IMR-90 (cell line): ENCODE measurements around the gene VGF. TPM values are rescaled to one million over a fixed set of nuclear protein-coding genes. Genes with fewer than 3 reads are reported as not detected.

Experiments
- ATAC-seq: fragments of 200-7000 bp; cut with Tn5 transposase; 2 replicates; pipeline ENCODE4 v1.9.1; 2020; ENCODE audit warnings: low read depth, mild to moderate bottlenecking, moderate library complexity
- BruUV-seq: library from RNA; stranded (reverse); fragments of 400-500 nt; replicated peaks from 2 replicates; lab custom pipeline; 2021; lab: Mats Ljungman, UMichigan
- CTCF ChIA-PET: fragments of 300-600 bp; formaldehyde crosslinking; extraction: SDS; loops from one replicate; lab custom pipeline; 2021; ENCODE audit warnings: antibody characterized with exemption; lab: Yijun Ruan, JAX
- POLR2A ChIA-PET: fragments of 300-600 bp; sonication (Branson Sonifier 250); formaldehyde crosslinking; loops from one replicate; lab custom pipeline; 2022; ENCODE audit warnings: antibody characterized with exemption; ENCODE audit not compliant: unreplicated experiment; lab: Charles Lee
- DNase-seq: peaks from one replicate; pipeline ENCODE4 v3.0.0; 2013
- H2AFZ ChIP-seq: replicated peaks from 2 replicates; pipeline ENCODE3; 2013; ENCODE audit warnings: low read length, mild to moderate bottlenecking; ENCODE audit not compliant: poor library complexity
- H2AK5ac ChIP-seq: 2 replicates; pipeline ENCODE4 v1.6.1; 2013; ENCODE audit warnings: low read depth, low read length, inconsistent platforms
- H2AK9ac ChIP-seq: replicated peaks from 2 replicates; pipeline ENCODE3; 2013; ENCODE audit warnings: mild to moderate bottlenecking, low read depth, low read length, moderate library complexity; ENCODE audit not compliant: poor library complexity
- H2BK120ac ChIP-seq: 2 replicates; pipeline ENCODE4 v1.6.1; 2013; ENCODE audit warnings: low read depth, low read length, inconsistent platforms
- H2BK15ac ChIP-seq: 3 replicates; pipeline ENCODE4 v1.6.1; 2013; ENCODE audit warnings: low read depth, low read length, inconsistent platforms
- H2BK20ac ChIP-seq: 2 replicates; pipeline ENCODE4 v1.6.1; 2013; ENCODE audit warnings: low read depth, mild to moderate bottlenecking, inconsistent platforms, low read length, moderate library complexity
- H2BK5ac ChIP-seq: 2 replicates; pipeline ENCODE4 v1.6.1; 2013; ENCODE audit warnings: mild to moderate bottlenecking, low read depth, low read length, inconsistent platforms; ENCODE audit not compliant: poor library complexity, severe bottlenecking
- H3K14ac ChIP-seq: replicated peaks from 2 replicates; pipeline ENCODE4 v1.6.1; 2013; ENCODE audit warnings: low read depth, low read length, inconsistent platforms
- H3K18ac ChIP-seq: 2 replicates; pipeline ENCODE4 v1.6.1; 2013; ENCODE audit warnings: low read depth, low read length, control low read depth
- H3K23ac ChIP-seq: 2 replicates; pipeline ENCODE4 v1.6.1; 2013; ENCODE audit warnings: low read depth, low read length, inconsistent platforms
- H3K27ac ChIP-seq: 2 replicates; pipeline ENCODE4 v1.5.1; 2013; ENCODE audit warnings: mild to moderate bottlenecking, control low read depth, low read length; ENCODE audit not compliant: insufficient read depth
- H3K27me3 ChIP-seq: 2 replicates; pipeline ENCODE4 v1.6.1; 2013; ENCODE audit warnings: low read length; ENCODE audit not compliant: control insufficient read depth, insufficient read depth
- H3K36me3 ChIP-seq: 2 replicates; pipeline ENCODE4 v1.6.1; 2013; ENCODE audit warnings: low read length, mixed read lengths; ENCODE audit not compliant: control insufficient read depth, insufficient read depth
- H3K4ac ChIP-seq: 2 replicates; pipeline ENCODE4 v1.6.1; 2013; ENCODE audit warnings: low read depth, low read length, inconsistent platforms
- H3K4me1 ChIP-seq: 2 replicates; pipeline ENCODE4 v1.6.1; 2013; ENCODE audit warnings: low read length, mixed read lengths; ENCODE audit not compliant: control insufficient read depth, insufficient read depth
- H3K4me2 ChIP-seq: 2 replicates; pipeline ENCODE4 v1.6.1; 2013; ENCODE audit warnings: low read depth, mild to moderate bottlenecking, control low read depth, low read length, moderate library complexity
- H3K4me3 ChIP-seq: 2 replicates; pipeline ENCODE4 v1.5.1; 2013; ENCODE audit warnings: low read depth, mild to moderate bottlenecking, control low read depth, low read length, moderate library complexity; ENCODE audit not compliant: insufficient read depth
- H3K56ac ChIP-seq: 2 replicates; pipeline ENCODE4 v1.6.1; 2013; ENCODE audit warnings: low read length, inconsistent platforms; ENCODE audit not compliant: insufficient read depth; ENCODE audit errors: extremely low read depth
- H3K79me1 ChIP-seq, 2 experiments: 2 replicates each; pipeline ENCODE4 v1.6.1; 2013; ENCODE audit warnings: low read length in 2 of 2, inconsistent platforms in 1 of 2, low read depth in 1 of 2
- H3K9ac ChIP-seq: 2 replicates; pipeline ENCODE4 v1.6.1; 2013; ENCODE audit warnings: low read depth, low read length, control low read depth
- H3K9me1 ChIP-seq: 2 replicates; pipeline ENCODE4 v1.6.1; 2013; ENCODE audit warnings: low read length, inconsistent platforms; ENCODE audit not compliant: insufficient read depth
- H3K9me3 ChIP-seq: 2 replicates; pipeline ENCODE4 v1.6.1; 2013; ENCODE audit warnings: low read length; ENCODE audit not compliant: control insufficient read depth, insufficient read depth
- H4K20me1 ChIP-seq: 2 replicates; pipeline ENCODE4 v1.6.1; 2013; ENCODE audit warnings: low read length, inconsistent platforms; ENCODE audit not compliant: insufficient read depth
- H4K5ac ChIP-seq: 2 replicates; pipeline ENCODE4 v1.6.1; 2013; ENCODE audit warnings: mild to moderate bottlenecking, low read depth, low read length, control low read depth
- H4K8ac ChIP-seq, 2 experiments: 2 replicates each; pipeline ENCODE4 v1.6.1; 2013; ENCODE audit warnings: low read depth in 2 of 2, low read length in 2 of 2, control low read depth in 1 of 2, inconsistent platforms in 1 of 2
- H4K91ac ChIP-seq: 2 replicates; pipeline ENCODE4 v1.6.1; 2013; ENCODE audit warnings: low read depth, low read length, inconsistent platforms; ENCODE audit not compliant: insufficient read depth
- CHD1 ChIP-seq: IDR thresholded peaks from 2 replicates; pipeline ENCODE4 v1.6.1; 2012; ENCODE audit warnings: low read depth, low read length, improper control_type of control experiment
- CTCF ChIP-seq: conservative IDR thresholded peaks from 2 replicates; pipeline ENCODE4 v1.5.1; 2012; ENCODE audit warnings: mild to moderate bottlenecking, low read depth, low read length, improper control_type of control experiment
- ELK1 ChIP-seq: fragments of 150-350 bp; IDR thresholded peaks from 2 replicates; pipeline ENCODE4 v1.6.1; 2016; ENCODE audit warnings: low read depth, mild to moderate bottlenecking, low read length, moderate library complexity, borderline replicate concordance
- MAFK ChIP-seq: IDR thresholded peaks from 2 replicates; pipeline ENCODE4 v1.6.1; 2012; ENCODE audit warnings: low read depth, low read length, improper control_type of control experiment
- MXI1 ChIP-seq: IDR thresholded peaks from 2 replicates; pipeline ENCODE4 v1.6.1; 2012; ENCODE audit warnings: low read depth, mild to moderate bottlenecking, low read length, moderate library complexity, borderline replicate concordance
- NFE2L2 ChIP-seq: fragments of 150-350 bp; IDR thresholded peaks from 2 replicates; pipeline ENCODE4 v1.6.1; 2016; ENCODE audit warnings: low read depth, mild to moderate bottlenecking, low read length
- POLR2A ChIP-seq: IDR thresholded peaks from 2 replicates; pipeline ENCODE4 v1.6.1; 2012; ENCODE audit warnings: mild to moderate bottlenecking, low read depth, low read length
- RAD21 ChIP-seq: IDR thresholded peaks from 2 replicates; pipeline ENCODE4 v1.6.1; 2012; ENCODE audit warnings: low read length, improper control_type of control experiment
- RFX5 ChIP-seq: IDR thresholded peaks from 2 replicates; pipeline ENCODE4 v1.8.0; 2012; ENCODE audit warnings: low read depth, mild to moderate bottlenecking, low read length, moderate library complexity
- SMC3 ChIP-seq: fragments of 150-350 bp; IDR thresholded peaks from 2 replicates; pipeline ENCODE4 v1.6.1; 2016; ENCODE audit warnings: low read depth, mild to moderate bottlenecking, antibody characterized with exemption, low read length, moderate library complexity
- WGBS, 2 experiments: methylation state at CpG; one replicate each; pipeline versions ENCODE4 v1.1.5 to v1.1.7; 2013; ENCODE audit warnings: missing lambda C conversion rate in 2 of 2; ENCODE audit not compliant: insufficient read length in 1 of 2; ENCODE audit errors: extremely low coverage in 2 of 2; 5-methylcytosine and 5-hydroxymethylcytosine counted together
- dilution Hi-C: fragments of 300-500 bp; cut with HindIII; formaldehyde crosslinking; loops from one replicate; pipeline ENCODE4 v1.14.3; 2018; ENCODE audit warnings: low sequenced_read_pairs; ENCODE audit not compliant: unreplicated experiment
- in situ Hi-C: fragments of 300-500 bp; cut with MboI; formaldehyde crosslinking; loops from 3 replicates; pipeline ENCODE4 v1.14.3; 2019; ENCODE audit warnings: low sequenced_read_pairs, inconsistent platforms, mixed read lengths
- intact Hi-C: fragments of 100-400 bp; cut with micrococcal nuclease; formaldehyde crosslinking; loops from 2 replicates; pipeline ENCODE4 v1.10.0; 2022
- polyA plus RNA-seq, 3 experiments: library from polyadenylated mRNA; depleted of rRNA; stranded (reverse); fragments of >200 nt; gene quantifications; 2 replicates each; pipeline ENCODE4 v1.2.3, GENCODE V29; 2012; ENCODE audit warnings: low replicate concordance in 1 of 3
- total RNA-seq: library from RNA; depleted of rRNA; stranded (reverse); fragments of >200 nt; gene quantifications from 2 replicates; pipeline ENCODE4 v1.2.3, GENCODE V29; 2012

The VGF gene
- total and polyA plus RNA-seq, 2 of the 4 experiments (the other 2 are of a cell fraction): 0.18 to 0.50 TPM

GRCh38 chr7:101174322-101174854 lies 9.0 kb upstream of the VGF start:
- no peak overlapping the region for H3K27ac ChIP-seq
- peaks cover 89% of the 10 kb centered on the region for H3K27me3 ChIP-seq
- dilution Hi-C loops: no loop called here
- no peak overlapping the region for H4K91ac ChIP-seq
- H3K79me1 ChIP-seq: 0 out of 4 replicates have a peak, but pooled peaks cover 0 to under 1% of the 10 kb centered on the region in 2 experiments
- no peak overlapping the region for H3K4me2 ChIP-seq
- TF ChIP-seq ELK1 (no peak), POLR2A (no peak), RAD21 (no peak), RFX5 (no peak), SMC3 (no peak), NFE2L2 (no peak), CTCF (no peak), MAFK (no peak), CHD1 (no peak), MXI1 (no peak)
- H3K14ac ChIP-seq: no peak overlapping the region
- ChIA-PET CTCF (no interaction called here), POLR2A (interaction anchor here (0.9 kb wide), 1 partner anchor 9 kb away, joined by 3 read pairs; the partner anchor contains the start of gene VGF)
- ATAC-seq (no peak), DNase-seq (no peak)
- no peak overlapping the region for H2BK20ac ChIP-seq
- peaks cover 8% of the 10 kb centered on the region for H3K4me1 ChIP-seq
- no peak overlapping the region for H4K8ac ChIP-seq
- intact Hi-C loops: no loop called here
- H2BK15ac ChIP-seq: no peak overlapping the region
- no peak overlapping the region for H3K18ac ChIP-seq
- peaks cover 3% of the 10 kb centered on the region for H3K9me1 ChIP-seq
- H2AK5ac ChIP-seq: no peak overlapping the region
- in situ Hi-C loops: no loop called here
- no peak overlapping the region for H2BK5ac ChIP-seq
- WGBS, 2 experiments: 4% methylated on average over 16 of the region's 28 CpGs; no CpG with 5 or more reads in 1 of the 2 experiments
- no peak overlapping the region for H2AK9ac ChIP-seq
- no peak overlapping the region for H3K4me3 ChIP-seq
- no peak overlapping the region for H3K9ac ChIP-seq
- no peak overlapping the region for H3K23ac ChIP-seq
- H2AFZ ChIP-seq: peak overlapping the region; percentile 75
- no peaks in the 10 kb centered on the region for H3K36me3 ChIP-seq
- no peak overlapping the region for H2BK120ac ChIP-seq
- BruUV-seq: no TSS peak
- peaks cover 4% of the 10 kb centered on the region; the same call in 1 of the 2 replicates for H3K9me3 ChIP-seq
- no peak overlapping the region for H3K4ac ChIP-seq
- H4K5ac ChIP-seq: no peak overlapping the region
- no peak overlapping the region for H3K56ac ChIP-seq
- H4K20me1 ChIP-seq: no peaks in the 10 kb centered on the region; the same call in 1 of the 2 replicates
